PC-3 (cell line): ENCODE measurements around the gene GPR137B. TPM values are rescaled to one million over a fixed set of nuclear protein-coding genes. Genes with fewer than 3 reads are reported as not detected.

Experiments used
- ATAC-seq: fragments of 200-7000 bp; cut with Tn5 transposase; 2 replicates; pipeline ENCODE4 v1.9.1; 2020; ENCODE audit warnings: mild to moderate bottlenecking, moderate library complexity
- BruUV-seq: library from RNA; stranded (reverse); fragments of 400-500 nt; replicated peaks from 2 replicates; lab custom pipeline; 2021; lab: Mats Ljungman, UMichigan
- CTCF ChIA-PET: fragments of 300-600 bp; sonication (Branson Sonifier 250); formaldehyde crosslinking; loops from one replicate; lab custom pipeline; 2022; ENCODE audit warnings: antibody characterized with exemption; lab: Charles Lee
- POLR2A ChIA-PET: fragments of 300-600 bp; sonication (Branson Sonifier 250); formaldehyde crosslinking; loops from one replicate; lab custom pipeline; 2022; ENCODE audit warnings: antibody characterized with exemption; ENCODE audit not compliant: unreplicated experiment; lab: Charles Lee
- DNase-seq: peaks from one replicate; pipeline ENCODE4 v3.0.0-alpha.2; 2015
- H2AFZ ChIP-seq: fragments of 300-600 bp; sonication (generic); 2 replicates; pipeline ENCODE4 v1.6.0; 2016; ENCODE audit warnings: antibody characterized with exemption, low read length
- H3F3A ChIP-seq: fragments of 300-600 bp; sonication (generic); one replicate; pipeline ENCODE4 v1.6.0; 2017; ENCODE audit warnings: antibody characterized with exemption, low read length, control low read depth, mild to moderate bottlenecking; ENCODE audit not compliant: unreplicated experiment
- H3K27ac ChIP-seq: fragments of 300-600 bp; sonication (generic); 2 replicates; pipeline ENCODE4 v1.5.1; 2016; ENCODE audit warnings: mild to moderate bottlenecking, low read length
- H3K27me3 ChIP-seq: fragments of 300-600 bp; sonication (generic); 2 replicates; pipeline ENCODE4 v1.6.1; 2016; ENCODE audit warnings: low read length, mixed read lengths
- H3K36me3 ChIP-seq: fragments of 300-600 bp; sonication (generic); 2 replicates; pipeline ENCODE4 v1.6.1; 2016; ENCODE audit warnings: low read depth, mixed run types, low read length, mixed read lengths
- H3K4me1 ChIP-seq: fragments of 300-600 bp; sonication (generic); 2 replicates; pipeline ENCODE4 v1.5.1; 2016; ENCODE audit warnings: low read length; ENCODE audit not compliant: insufficient read depth
- H3K4me2 ChIP-seq: fragments of 300-600 bp; sonication (generic); 2 replicates; pipeline ENCODE4 v1.6.0; 2016; ENCODE audit warnings: low read length
- H3K4me3 ChIP-seq: fragments of 300-600 bp; sonication (generic); 2 replicates; pipeline ENCODE4 v1.5.1; 2016; ENCODE audit warnings: mild to moderate bottlenecking, low read length, mixed read lengths
- H3K79me2 ChIP-seq: fragments of 300-600 bp; sonication (generic); 2 replicates; pipeline ENCODE4 v1.6.1; 2017; ENCODE audit warnings: low read length, mixed read lengths
- H3K9ac ChIP-seq: fragments of 300-600 bp; sonication (generic); 2 replicates; pipeline ENCODE4 v1.6.0; 2016; ENCODE audit warnings: mild to moderate bottlenecking, low read length
- H3K9me2 ChIP-seq: fragments of 300-600 bp; sonication (generic); replicated peaks from 2 replicates; pipeline ENCODE4 v1.6.1; 2016; ENCODE audit warnings: mixed run types, low read length, mixed read lengths
- H3K9me3 ChIP-seq: fragments of 300-600 bp; sonication (generic); 2 replicates; pipeline ENCODE4 v1.6.1; 2016; ENCODE audit warnings: low read length, mixed read lengths
- H4K20me1 ChIP-seq: fragments of 300-600 bp; sonication (generic); 2 replicates; pipeline ENCODE4 v1.6.1; 2016; ENCODE audit warnings: low read length, mixed read lengths
- EZH2 ChIP-seq: fragments of 300-600 bp; sonication (generic); IDR thresholded peaks from one replicate; pipeline ENCODE4 v1.6.1; 2017; ENCODE audit warnings: antibody characterized with exemption, mild to moderate bottlenecking, low read length; ENCODE audit not compliant: unreplicated experiment
- EZH2phosphoT487 ChIP-seq: fragments of 300-600 bp; sonication (generic); IDR thresholded peaks from 2 replicates; pipeline ENCODE4 v1.6.1; 2018; ENCODE audit warnings: mild to moderate bottlenecking, antibody characterized with exemption, low read length, borderline replicate concordance
- intact Hi-C: fragments of 100-400 bp; cut with micrococcal nuclease; formaldehyde crosslinking; loops from 2 replicates; pipeline ENCODE4 v1.9.0; 2023
- total RNA-seq: library from RNA; depleted of rRNA; stranded (reverse); fragments of >200 nt; gene quantifications from 2 replicates; pipeline ENCODE4 v1.2.3, GENCODE V29; 2014
- TF ChIP-seq, protein P1 (sequence below): fragments of 300-600 bp; sonication (generic); conservative IDR thresholded peaks from 2 replicates; pipeline ENCODE4 v1.5.1; 2017; ENCODE audit warnings: antibody characterized with exemption, low read depth, mild to moderate bottlenecking, low read length

The GPR137B gene
- total RNA-seq, 1 experiment from 2014 or later, result 2.3 TPM

DNA sequence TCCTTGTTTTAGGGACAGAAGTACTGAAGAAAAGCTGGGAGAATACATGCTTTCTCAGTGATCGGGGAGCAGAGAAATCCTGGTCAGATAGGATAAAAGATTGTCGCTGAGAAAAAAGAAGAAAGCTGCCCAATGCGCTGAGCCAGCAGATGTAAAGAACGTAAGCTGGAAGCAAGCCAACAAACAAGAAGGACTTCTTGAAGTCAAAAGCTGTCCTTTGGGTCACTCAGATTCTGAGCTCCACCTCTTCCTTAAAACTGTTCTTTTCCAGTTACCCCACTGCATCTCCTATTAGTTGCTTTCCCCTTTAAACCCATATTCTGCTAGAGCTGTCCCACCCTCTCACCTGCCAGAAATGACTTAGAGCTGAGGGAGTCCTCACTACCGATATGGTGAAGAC, 64.8 kb downstream of the GPR137B start:
- ATAC-seq (no peak), DNase-seq (no peak)
- no peak overlapping the region for H3K4me3 ChIP-seq
- H3K4me1 ChIP-seq, result peaks cover 11% of the 10 kb centered on the region
- no peak overlapping the region for H3K27ac ChIP-seq
- no TSS peak for BruUV-seq
- intact Hi-C loops, result no loop called here
- CTCF ChIA-PET, result no interaction called here
- H2AFZ ChIP-seq, result no peak overlapping the region
- H4K20me1 ChIP-seq, result no peaks in the 10 kb centered on the region
- no peak overlapping the region for H3K9ac ChIP-seq
- TF ChIP-seq EZH2phosphoT487, result no peak
- no peak for TF ChIP-seq EZH2
- TF ChIP-seq, protein P1, sequence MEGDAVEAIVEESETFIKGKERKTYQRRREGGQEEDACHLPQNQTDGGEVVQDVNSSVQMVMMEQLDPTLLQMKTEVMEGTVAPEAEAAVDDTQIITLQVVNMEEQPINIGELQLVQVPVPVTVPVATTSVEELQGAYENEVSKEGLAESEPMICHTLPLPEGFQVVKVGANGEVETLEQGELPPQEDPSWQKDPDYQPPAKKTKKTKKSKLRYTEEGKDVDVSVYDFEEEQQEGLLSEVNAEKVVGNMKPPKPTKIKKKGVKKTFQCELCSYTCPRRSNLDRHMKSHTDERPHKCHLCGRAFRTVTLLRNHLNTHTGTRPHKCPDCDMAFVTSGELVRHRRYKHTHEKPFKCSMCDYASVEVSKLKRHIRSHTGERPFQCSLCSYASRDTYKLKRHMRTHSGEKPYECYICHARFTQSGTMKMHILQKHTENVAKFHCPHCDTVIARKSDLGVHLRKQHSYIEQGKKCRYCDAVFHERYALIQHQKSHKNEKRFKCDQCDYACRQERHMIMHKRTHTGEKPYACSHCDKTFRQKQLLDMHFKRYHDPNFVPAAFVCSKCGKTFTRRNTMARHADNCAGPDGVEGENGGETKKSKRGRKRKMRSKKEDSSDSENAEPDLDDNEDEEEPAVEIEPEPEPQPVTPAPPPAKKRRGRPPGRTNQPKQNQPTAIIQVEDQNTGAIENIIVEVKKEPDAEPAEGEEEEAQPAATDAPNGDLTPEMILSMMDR, result no peak
- H3K27me3 ChIP-seq, result no peaks in the 10 kb centered on the region
- no peaks in the 10 kb centered on the region for H3K79me2 ChIP-seq
- no peaks in the 10 kb centered on the region for H3K9me3 ChIP-seq
- no peak overlapping the region for H3K4me2 ChIP-seq
- POLR2A ChIA-PET, result no interaction called here
- no peaks in the 10 kb centered on the region for H3K9me2 ChIP-seq
- no peaks in the 10 kb centered on the region for H3F3A ChIP-seq
- H3K36me3 ChIP-seq, result no peaks in the 10 kb centered on the region

DNA sequence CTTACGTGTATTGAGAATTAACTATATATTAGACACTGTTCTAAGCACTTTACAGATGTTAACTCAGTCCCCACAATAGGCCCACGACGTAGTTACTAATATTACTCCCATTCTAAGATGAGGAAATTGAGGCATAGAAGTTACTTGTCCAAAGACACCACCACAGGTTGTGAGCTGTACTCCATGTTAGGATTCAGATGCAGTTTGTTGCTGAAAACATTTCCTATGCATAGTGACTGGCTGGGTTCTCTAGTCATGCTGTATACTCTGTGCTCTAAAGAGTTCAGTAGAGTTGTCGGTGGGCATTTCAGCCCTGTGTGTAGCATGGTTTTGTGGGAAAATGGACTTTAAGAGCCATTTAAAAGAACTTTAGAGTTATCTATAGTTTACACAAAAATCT, 65.2 kb downstream of the GPR137B start:
- H3K79me2 ChIP-seq, result no peaks in the 10 kb centered on the region
- H3K4me3 ChIP-seq, result no peak overlapping the region
- H2AFZ ChIP-seq, result no peak overlapping the region
- no peaks in the 10 kb centered on the region for H3K9me2 ChIP-seq
- TF ChIP-seq EZH2phosphoT487 (no peak), EZH2 (no peak)
- TF ChIP-seq, protein P1, result no peak
- H3K4me2 ChIP-seq, result no peak overlapping the region
- H3F3A ChIP-seq, result no peaks in the 10 kb centered on the region
- H3K9ac ChIP-seq, result no peak overlapping the region
- H3K4me1 ChIP-seq, result peaks cover 11% of the 10 kb centered on the region
- no peak overlapping the region for H3K27ac ChIP-seq
- ChIA-PET CTCF (no interaction called here), POLR2A (no interaction called here)
- DNase-seq (no peak), ATAC-seq (no peak)
- H3K27me3 ChIP-seq, result no peaks in the 10 kb centered on the region
- intact Hi-C loops, result no loop called here
- no peaks in the 10 kb centered on the region for H4K20me1 ChIP-seq
- H3K9me3 ChIP-seq, result no peaks in the 10 kb centered on the region
- H3K36me3 ChIP-seq, result no peaks in the 10 kb centered on the region
- no TSS peak for BruUV-seq

DNA sequence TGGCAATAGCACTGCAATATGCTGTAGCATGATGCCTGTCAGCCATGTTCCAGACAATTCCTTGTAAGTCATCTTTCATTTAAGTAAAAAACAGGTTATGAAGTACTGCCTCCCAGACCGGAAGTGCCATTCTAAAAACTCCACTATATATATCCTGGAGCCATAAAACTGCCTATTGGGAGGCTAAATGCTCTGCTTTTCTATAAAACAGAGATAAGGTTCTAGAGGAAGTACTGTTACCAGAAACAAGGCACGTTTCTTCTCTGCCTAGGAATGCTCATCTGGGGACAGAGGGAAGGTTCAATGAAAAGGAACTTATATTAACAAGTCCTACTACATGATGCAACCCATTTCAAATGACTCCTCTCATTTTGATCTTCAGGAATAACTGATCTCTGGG, 66.8 kb downstream of the GPR137B start:
- peaks cover 10% of the 10 kb centered on the region for H3K4me1 ChIP-seq
- ChIA-PET CTCF (no interaction called here), POLR2A (no interaction called here)
- intact Hi-C loops, result no loop called here
- no peak overlapping the region for H3K4me3 ChIP-seq
- no peaks in the 10 kb centered on the region for H3K27me3 ChIP-seq
- BruUV-seq, result no TSS peak
- no peaks in the 10 kb centered on the region for H3K36me3 ChIP-seq
- H3K79me2 ChIP-seq, result no peaks in the 10 kb centered on the region
- H3K27ac ChIP-seq, result no peak overlapping the region
- no peak overlapping the region for H3K4me2 ChIP-seq
- no peaks in the 10 kb centered on the region for H3K9me2 ChIP-seq
- H4K20me1 ChIP-seq, result no peaks in the 10 kb centered on the region
- H3K9me3 ChIP-seq, result no peaks in the 10 kb centered on the region
- H3K9ac ChIP-seq, result no peak overlapping the region
- DNase-seq (no peak), ATAC-seq (no peak)
- H3F3A ChIP-seq, result no peaks in the 10 kb centered on the region
- TF ChIP-seq, protein P1, result no peak
- TF ChIP-seq EZH2 (no peak), EZH2phosphoT487 (no peak)
- no peak overlapping the region for H2AFZ ChIP-seq
